MCF 10A (cell line): ENCODE data around the gene DNAJA2. TPM values are rescaled to one million over a fixed set of nuclear protein-coding genes. Genes with fewer than 3 reads are reported as not detected.

Experiments
- BruUV-seq: library from RNA; stranded (reverse); fragments of 400-500 nt; replicated peaks from 2 replicates; lab custom pipeline; 2021; lab: Mats Ljungman, UMichigan
- CTCF ChIA-PET: fragments of 300-600 bp; sonication (Branson Sonifier 250); formaldehyde crosslinking; extraction: SDS; loops from one replicate; lab custom pipeline; 2021; ENCODE audit warnings: antibody characterized with exemption, inconsistent platforms; lab: Yijun Ruan, JAX
- POLR2A ChIA-PET: fragments of 300-600, 350-650 bp; sonication (Branson Sonifier 250); formaldehyde crosslinking; extraction: SDS; loops from one replicate; lab custom pipeline; 2020; ENCODE audit warnings: antibody characterized with exemption, inconsistent platforms; lab: Yijun Ruan, JAX
- DNase-seq: peaks from one replicate; pipeline ENCODE4 v3.0.0-alpha.2; 2018; ENCODE audit not compliant: unreplicated experiment
- H3K27ac Mint-ChIP-seq: one replicate; pipeline ENCODE4 v1.8.0; 2022; ENCODE audit warnings: mild to moderate bottlenecking, low read depth, mixed read lengths; ENCODE audit not compliant: unreplicated experiment
- H3K27me3 Mint-ChIP-seq: one replicate; pipeline ENCODE4 v1.8.0; 2022; ENCODE audit warnings: mixed read lengths; ENCODE audit not compliant: insufficient read depth, unreplicated experiment
- H3K36me3 Mint-ChIP-seq: one replicate; pipeline ENCODE4 v1.8.0; 2022; ENCODE audit warnings: mild to moderate bottlenecking, moderate library complexity, mixed read lengths; ENCODE audit not compliant: insufficient read depth, unreplicated experiment
- H3K4me1 Mint-ChIP-seq: one replicate; pipeline ENCODE4 v1.8.0; 2022; ENCODE audit warnings: mixed read lengths; ENCODE audit not compliant: insufficient read depth, unreplicated experiment
- H3K4me3 Mint-ChIP-seq: one replicate; pipeline ENCODE4 v1.8.0; 2022; ENCODE audit warnings: mild to moderate bottlenecking, moderate library complexity, mixed read lengths; ENCODE audit not compliant: unreplicated experiment
- H3K9me3 Mint-ChIP-seq: one replicate; pipeline ENCODE4 v1.8.0; 2022; ENCODE audit warnings: mixed read lengths; ENCODE audit not compliant: unreplicated experiment
- CTCF ChIP-seq: fragments of 200-600 bp; IDR thresholded peaks from one replicate; pipeline ENCODE4 v1.8.0; 2022; ENCODE audit warnings: antibody characterized with exemption, mild to moderate bottlenecking; ENCODE audit not compliant: unreplicated experiment
- intact Hi-C: fragments of 100-400 bp; cut with micrococcal nuclease; formaldehyde crosslinking; loops from 2 replicates; pipeline ENCODE4 v1.14.1; 2022
- total RNA-seq: library from RNA; stranded (reverse); gene quantifications from 2 replicates; pipeline ENCODE4 v1.2.3, GENCODE V29; 2022

Gene DNAJA2
- total RNA-seq, 1 experiment from 2014 or later = 64.8 TPM

- H3K4me3 Mint-ChIP-seq = no peak overlapping the region
- POLR2A ChIA-PET = no interaction called here
- H3K9me3 Mint-ChIP-seq = no peaks in the 10 kb centered on the region
- TF ChIP-seq CTCF = no peak
- BruUV-seq = no TSS peak
- peaks cover 70% of the 10 kb centered on the region for H3K36me3 Mint-ChIP-seq
- no peak overlapping the region for H3K27ac Mint-ChIP-seq
- CTCF ChIA-PET = interaction anchor here (0.6 to 2.5 kb wide), 6 partner anchors 9 to 63 kb away, joined by 3 to 14 read pairs (median 8); no protein-coding TSS in a partner anchor
- H3K27me3 Mint-ChIP-seq = no peaks in the 10 kb centered on the region
- H3K4me1 Mint-ChIP-seq = no peaks in the 10 kb centered on the region
- DNase-seq = no peak
- intact Hi-C loops = no loop called here
Measured at GRCh38 chr16:46916980-46917379, 56.5 kb downstream of the DNAJA2 start.

- intact Hi-C loops = no loop called here
Measured at GRCh38 chr16:46915483-46916025, 57.9 kb downstream of the DNAJA2 start.

DNA sequence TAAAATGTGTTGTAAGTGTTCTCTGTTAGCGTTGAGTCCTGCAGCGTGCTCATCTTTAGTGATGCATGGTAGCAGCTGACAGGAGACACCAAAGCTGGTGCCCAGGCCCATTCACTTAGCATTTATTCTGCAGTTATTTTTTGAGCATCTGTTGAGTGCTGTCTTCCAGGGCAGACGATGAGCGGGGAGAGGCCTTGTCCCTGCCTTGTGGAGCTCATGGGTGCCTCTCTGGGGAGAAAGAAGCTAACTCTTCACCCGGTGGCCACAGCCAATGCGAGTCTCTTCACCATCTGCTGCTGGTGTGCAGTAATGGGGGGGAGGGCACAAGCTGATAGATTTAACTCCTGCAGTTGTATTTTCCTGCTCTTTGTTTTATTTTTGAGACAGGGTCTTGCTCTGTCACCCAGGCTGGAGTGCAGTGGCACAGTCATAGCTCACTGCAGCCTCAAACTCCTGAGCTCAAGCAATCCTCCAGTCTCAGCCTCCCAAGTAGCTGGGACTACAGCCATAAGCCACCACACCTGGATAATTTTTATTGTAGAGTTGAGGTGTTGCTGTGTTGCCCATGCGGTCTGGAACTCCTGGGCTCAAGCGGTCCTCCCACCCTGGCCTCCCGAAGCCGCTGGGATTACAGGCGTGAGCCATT lies 58.8 kb downstream of the DNAJA2 start:
- Mint-ChIP-seq H3K4me1 (no peaks in the 10 kb centered on the region), H3K27ac (no peak overlapping the region), H3K27me3 (no peaks in the 10 kb centered on the region), H3K36me3 (peaks cover 62% of the 10 kb centered on the region), H3K4me3 (no peak overlapping the region), H3K9me3 (no peaks in the 10 kb centered on the region)
- intact Hi-C loops = no loop called here
- ChIA-PET POLR2A (interaction anchor here (0.8 to 1.1 kb wide), 2 partner anchors 27 to 28 kb away, joined by 3 to 4 read pairs; no protein-coding TSS in a partner anchor), CTCF (interaction anchor here (0.6 to 15.6 kb wide), 6 partner anchors 9 to 1365 kb away, joined by 3 to 287 read pairs (median 4); no protein-coding TSS in a partner anchor)
- BruUV-seq = no TSS peak
- TF ChIP-seq CTCF = no peak
- DNase-seq = no peak

More at GRCh38 chr16:46915483-46916025, 57.9 kb downstream of the DNAJA2 start:
- ChIA-PET POLR2A (no interaction called here), CTCF (interaction anchor here (1.0 to 15.6 kb wide), 3 partner anchors 16 to 63 kb away, joined by 4 to 287 read pairs (median 13); no protein-coding TSS in a partner anchor)
- Mint-ChIP-seq H3K4me3 (no peak overlapping the region), H3K27me3 (no peaks in the 10 kb centered on the region), H3K27ac (no peak overlapping the region), H3K4me1 (no peaks in the 10 kb centered on the region), H3K9me3 (no peaks in the 10 kb centered on the region), H3K36me3 (peaks cover 71% of the 10 kb centered on the region)
- BruUV-seq = no TSS peak
- TF ChIP-seq CTCF = no peak
- no peak for DNase-seq

- intact Hi-C loops = no loop called here
- ChIA-PET CTCF (interaction anchor here (0.6 to 15.6 kb wide), 6 partner anchors 10 to 59 kb away, joined by 3 to 287 read pairs (median 6); partner anchors contain the start of gene GPT2), POLR2A (no interaction called here)
- Mint-ChIP-seq H3K27ac (no peak overlapping the region), H3K9me3 (no peaks in the 10 kb centered on the region), H3K4me3 (no peak overlapping the region), H3K4me1 (no peaks in the 10 kb centered on the region), H3K27me3 (no peaks in the 10 kb centered on the region), H3K36me3 (peaks cover 46% of the 10 kb centered on the region)
- DNase-seq = no peak
- no peak for TF ChIP-seq CTCF
- no TSS peak for BruUV-seq
Measured at GRCh38 chr16:46911650-46912049, 61.8 kb downstream of the DNAJA2 start.
